Memory B cell (primary cell): ENCODE results near the gene GLDC.
"Not testable (repeated sequence)": the region's sequence is repeated elsewhere in the genome, so short reads cannot be mapped to it uniquely, and the experiment has no call there.

ENCODE experiments used
- ATAC-seq: fragments of 150-1000 bp; cut with Tn5 transposase; 2 replicates; pipeline ENCODE4 v1.10.0; 2021; ENCODE audit warnings: low read depth, mild to moderate bottlenecking, moderate library complexity
- DNase-seq, 2 donors: peaks; one replicate each; pipeline ENCODE4 v3.0.0; 2022; ENCODE audit warnings: low spot score in 2 of 2
- H3K27ac Mint-ChIP-seq: one replicate; pipeline ENCODE4 v1.8.0; 2022; ENCODE audit warnings: mild to moderate bottlenecking, moderate library complexity, mixed read lengths
- H3K27me3 Mint-ChIP-seq: one replicate; pipeline ENCODE4 v1.8.0; 2022; ENCODE audit warnings: mixed read lengths
- H3K36me3 Mint-ChIP-seq: one replicate; pipeline ENCODE4 v1.8.0; 2022; ENCODE audit warnings: mild to moderate bottlenecking, mixed read lengths
- H3K4me1 Mint-ChIP-seq: one replicate; pipeline ENCODE4 v1.8.0; 2022; ENCODE audit warnings: mixed read lengths
- H3K4me3 Mint-ChIP-seq: one replicate; pipeline ENCODE4 v1.8.0; 2022; ENCODE audit warnings: mild to moderate bottlenecking, moderate library complexity, mixed read lengths
- H3K9me3 Mint-ChIP-seq: one replicate; pipeline ENCODE4 v1.8.0; 2022; ENCODE audit warnings: mixed read lengths

Gene GLDC

DNA sequence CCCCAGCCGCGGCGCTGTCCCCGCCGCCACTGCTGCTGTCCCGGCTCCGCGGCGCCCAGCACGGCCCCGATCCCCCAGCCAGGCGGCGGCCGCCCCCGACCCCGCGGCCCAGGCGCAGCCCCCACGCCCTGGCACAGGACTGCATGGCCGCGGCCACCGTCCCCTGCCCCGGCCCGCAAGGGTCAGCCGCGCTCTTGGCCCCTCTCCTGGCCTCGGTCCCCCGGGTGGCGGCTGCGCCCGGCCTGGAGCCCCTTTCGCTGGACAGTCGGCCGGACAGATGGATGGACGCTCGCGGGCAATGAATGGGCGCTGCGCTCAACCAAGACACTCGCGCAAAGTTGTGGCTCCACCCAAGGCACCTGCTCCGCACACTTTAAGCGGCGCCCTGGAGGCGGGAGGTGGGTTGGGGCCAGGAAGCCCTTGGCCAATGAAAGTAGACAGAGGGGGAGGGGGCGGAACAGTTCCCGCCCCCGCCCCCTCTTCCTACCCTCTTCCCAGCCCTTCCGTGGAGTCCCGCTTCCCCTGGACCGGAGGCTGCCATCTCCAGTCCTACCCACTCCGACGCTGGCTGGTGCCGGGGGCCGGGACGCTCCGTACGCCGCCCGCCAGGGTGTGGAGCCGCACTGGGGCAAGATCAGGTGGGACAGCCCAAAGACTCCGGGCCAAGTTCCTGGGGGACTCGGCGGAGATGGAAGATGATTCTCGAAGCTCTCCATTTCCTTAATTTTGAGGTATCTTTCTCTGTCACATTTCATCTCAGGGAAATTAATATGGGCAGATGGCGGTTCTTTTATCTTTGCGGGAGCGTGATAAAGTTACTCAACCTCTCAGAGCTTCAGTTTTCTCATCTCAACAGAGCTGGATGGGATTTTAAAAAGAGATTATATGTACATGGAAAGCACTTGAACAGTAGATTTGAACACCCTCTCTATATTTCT, at the start of gene GLDC:
TSS of gene GLDC (minus strand) at position 375 of the 938 bp plus-strand sequence. CDS start at position 145, 230 bp downstream.
- Mint-ChIP-seq H3K27me3 (peaks cover 31% of the 10 kb centered on the region), H3K9me3 (no peaks in the 10 kb centered on the region), H3K27ac (peak within 1 kb of the TSS; percentile 51), H3K4me3 (peak within 1 kb of the TSS; percentile 92), H3K4me1 (peaks cover 10% of the 10 kb centered on the region), H3K36me3 (no peaks in the 10 kb centered on the region)
- ATAC-seq (peak; percentile 86), DNase-seq (peak; percentile 22 to 35)

DNA sequence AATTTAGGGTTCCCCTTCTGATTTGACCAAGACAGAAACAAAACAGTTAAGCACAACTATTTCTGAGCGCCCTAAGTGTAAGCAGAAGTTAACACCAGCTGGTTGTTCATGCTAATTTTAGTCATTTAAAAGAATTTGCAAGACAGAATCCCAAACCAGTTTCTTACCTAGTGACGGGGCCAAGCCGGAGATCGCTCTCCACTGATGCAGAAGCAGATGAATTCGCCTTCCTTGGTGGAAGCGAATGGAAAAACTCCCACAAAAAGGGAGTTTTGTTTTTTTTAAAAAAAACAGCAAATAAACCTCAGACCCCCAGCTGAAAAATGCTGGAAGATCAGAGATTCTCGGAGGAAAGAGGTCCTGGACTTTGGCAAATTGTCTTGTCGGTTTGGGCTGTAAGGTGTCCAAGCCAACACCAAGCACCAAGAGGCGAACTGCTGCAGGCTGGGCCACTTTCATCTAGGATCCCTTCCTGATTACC, 47.4 kb upstream of the GLDC start:
- ATAC-seq (peak; percentile 37), DNase-seq (no peak)
- peaks cover 2% of the 10 kb centered on the region for H3K36me3 Mint-ChIP-seq
- peaks cover 2% of the 10 kb centered on the region for H3K9me3 Mint-ChIP-seq
- peaks cover 26% of the 10 kb centered on the region for H3K4me1 Mint-ChIP-seq
- H3K4me3 Mint-ChIP-seq, result peak overlapping the region; percentile 78
- no peaks in the 10 kb centered on the region for H3K27me3 Mint-ChIP-seq
- H3K27ac Mint-ChIP-seq, result peak overlapping the region; percentile 89

DNA sequence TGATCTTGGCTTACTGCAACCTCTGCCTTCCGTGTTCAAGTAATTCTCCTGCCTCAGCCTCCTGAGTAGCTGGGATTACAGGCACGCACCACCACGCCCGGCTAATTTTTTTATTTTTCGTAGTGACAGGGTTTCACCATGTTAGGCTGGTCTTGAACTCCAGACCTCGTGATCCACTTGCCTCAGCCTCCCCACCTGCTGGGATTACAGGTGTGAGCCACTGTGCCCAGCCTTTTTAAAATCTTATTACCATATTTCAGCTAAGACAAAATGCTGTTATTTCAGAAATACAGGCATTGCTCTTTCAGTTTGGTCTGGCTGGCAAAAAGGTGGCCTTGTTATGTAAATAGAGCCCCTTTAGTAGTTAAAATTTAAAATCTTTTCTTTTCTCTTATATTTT, 46.9 kb upstream of the GLDC start:
- Mint-ChIP-seq H3K9me3 (peaks cover 2% of the 10 kb centered on the region), H3K4me1 (peaks cover 26% of the 10 kb centered on the region), H3K27me3 (no peaks in the 10 kb centered on the region), H3K27ac (peak overlapping the region; percentile 89), H3K4me3 (peak overlapping the region; percentile 78), H3K36me3 (peaks cover 2% of the 10 kb centered on the region)
- no peak for ATAC-seq
- DNase-seq, result no peak

DNA sequence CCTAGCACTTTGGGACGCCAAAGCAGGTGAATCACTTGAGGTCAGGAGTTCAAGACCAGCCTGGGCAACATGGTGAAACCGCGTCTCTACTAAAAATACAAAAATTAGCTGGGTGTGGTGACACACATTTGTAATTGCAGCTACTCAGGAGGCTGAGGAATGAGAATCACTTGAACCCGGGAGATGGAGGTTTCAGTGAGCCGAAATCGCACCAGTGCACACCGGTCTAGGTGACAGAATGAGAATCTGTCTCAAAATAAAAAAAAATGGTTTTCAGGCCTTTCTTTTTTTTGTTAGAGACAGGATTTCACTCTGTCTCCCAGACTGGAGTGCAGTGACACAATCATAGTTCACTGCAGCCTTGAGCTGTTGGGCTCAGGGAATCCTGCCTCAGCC, 45.1 kb upstream of the GLDC start:
- H3K27ac Mint-ChIP-seq, result peak overlapping the region; percentile 22
- peaks cover 32% of the 10 kb centered on the region for H3K4me1 Mint-ChIP-seq
- H3K27me3 Mint-ChIP-seq, ATAC-seq, H3K36me3 Mint-ChIP-seq, H3K4me3 Mint-ChIP-seq, DNase-seq, H3K9me3 Mint-ChIP-seq: not testable (repeated sequence)

DNA sequence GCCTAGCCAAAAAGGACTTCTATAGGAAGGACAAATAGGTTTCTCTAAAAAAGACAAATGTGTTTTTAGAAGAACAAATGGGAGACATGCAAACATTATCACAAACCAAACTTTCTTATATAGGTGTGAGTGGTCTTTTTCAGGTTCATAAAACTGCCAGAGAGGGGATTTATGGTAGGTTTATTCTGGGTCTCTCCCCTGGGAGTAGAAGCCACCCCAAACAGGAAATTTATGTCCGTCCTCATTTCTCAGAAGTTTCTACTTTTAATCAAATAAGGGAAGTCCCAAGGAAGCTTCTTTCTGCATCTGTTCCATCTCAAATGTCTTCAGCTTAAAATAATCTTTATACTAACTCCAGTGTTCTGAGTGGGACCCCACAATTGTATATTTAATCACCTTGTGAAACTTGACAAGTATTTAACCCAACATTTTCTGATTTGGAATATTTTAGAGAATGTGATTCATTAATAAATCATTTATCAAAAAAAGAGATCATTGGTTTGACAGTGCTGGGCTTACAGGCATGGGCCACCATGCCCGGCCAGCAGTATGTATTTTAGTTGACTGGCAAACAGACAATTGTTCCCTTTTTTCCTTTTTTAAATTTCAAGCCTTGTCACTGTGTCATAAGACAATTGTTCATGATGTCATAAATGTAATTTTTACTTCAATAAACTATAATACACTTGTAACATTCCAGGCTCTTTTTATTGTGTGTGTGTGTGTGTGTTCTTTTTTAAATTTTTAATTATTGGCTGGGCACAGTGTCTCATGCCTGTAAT, 44.6 kb upstream of the GLDC start:
- no peaks in the 10 kb centered on the region for H3K27me3 Mint-ChIP-seq
- H3K27ac Mint-ChIP-seq, result peak overlapping the region; percentile 22

DNA sequence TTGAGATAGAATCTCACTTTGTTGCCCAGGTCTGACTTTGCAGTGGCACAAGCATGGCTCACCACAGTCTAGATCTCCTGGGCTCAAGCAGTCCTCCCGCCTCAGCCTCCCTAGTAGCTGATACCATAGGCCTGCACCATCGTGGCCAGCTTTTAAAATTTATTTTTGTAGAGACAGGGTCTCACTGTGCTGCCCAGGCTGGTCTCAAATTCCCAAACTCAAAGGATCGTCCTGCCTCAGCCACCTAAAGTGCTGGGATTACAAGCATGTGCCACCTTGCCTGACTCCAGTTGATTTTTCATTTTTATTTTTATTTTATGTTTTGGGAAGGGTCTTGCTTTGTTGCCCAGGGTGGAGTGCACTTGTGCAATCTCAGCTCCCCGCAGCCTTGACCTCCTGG, 41.7 kb upstream of the GLDC start:
- ATAC-seq, result no peak
- H3K27ac Mint-ChIP-seq, result no peak overlapping the region
- H3K36me3 Mint-ChIP-seq, result no peaks in the 10 kb centered on the region
- no peaks in the 10 kb centered on the region for H3K9me3 Mint-ChIP-seq
- H3K4me1 Mint-ChIP-seq, result peaks cover 33% of the 10 kb centered on the region
- no peaks in the 10 kb centered on the region for H3K27me3 Mint-ChIP-seq
- H3K4me3 Mint-ChIP-seq, result no peak overlapping the region
- no peak for DNase-seq

More for the DNA sequence above, 44.6 kb upstream of the GLDC start:
- peaks cover 32% of the 10 kb centered on the region for H3K4me1 Mint-ChIP-seq
- peak overlapping the region; percentile 62 for H3K4me3 Mint-ChIP-seq
- peaks cover 2% of the 10 kb centered on the region for H3K9me3 Mint-ChIP-seq
- ATAC-seq, result peak; percentile 82
- peaks cover 2% of the 10 kb centered on the region for H3K36me3 Mint-ChIP-seq
- DNase-seq, result peak in 1 of 2 donors; percentile 32

DNA sequence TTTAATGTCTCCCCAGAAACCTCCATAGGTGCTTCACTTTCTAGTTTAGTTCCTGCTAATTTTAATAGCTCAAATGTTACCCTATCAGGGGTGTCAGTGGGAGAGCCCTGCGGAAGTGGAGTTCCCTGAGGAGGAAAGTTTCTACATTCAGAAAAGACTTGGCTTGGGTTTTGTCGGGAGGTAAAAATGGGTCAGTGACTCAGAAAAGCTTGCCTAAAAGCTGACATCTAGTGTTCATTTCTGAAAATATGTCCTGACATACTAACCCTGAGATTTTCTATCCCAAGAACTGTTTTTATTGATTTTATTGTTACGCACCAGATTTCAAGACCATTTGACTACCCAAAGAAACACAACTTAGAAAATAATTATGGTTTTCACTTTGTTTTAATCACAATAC, 40.9 kb upstream of the GLDC start:
- ATAC-seq, result no peak
- Mint-ChIP-seq H3K4me3 (peak overlapping the region; percentile 29), H3K4me1 (peaks cover 29% of the 10 kb centered on the region), H3K36me3 (no peaks in the 10 kb centered on the region), H3K27ac (peak overlapping the region; percentile 72), H3K9me3 (no peaks in the 10 kb centered on the region), H3K27me3 (no peaks in the 10 kb centered on the region)
- DNase-seq, result no peak

DNA sequence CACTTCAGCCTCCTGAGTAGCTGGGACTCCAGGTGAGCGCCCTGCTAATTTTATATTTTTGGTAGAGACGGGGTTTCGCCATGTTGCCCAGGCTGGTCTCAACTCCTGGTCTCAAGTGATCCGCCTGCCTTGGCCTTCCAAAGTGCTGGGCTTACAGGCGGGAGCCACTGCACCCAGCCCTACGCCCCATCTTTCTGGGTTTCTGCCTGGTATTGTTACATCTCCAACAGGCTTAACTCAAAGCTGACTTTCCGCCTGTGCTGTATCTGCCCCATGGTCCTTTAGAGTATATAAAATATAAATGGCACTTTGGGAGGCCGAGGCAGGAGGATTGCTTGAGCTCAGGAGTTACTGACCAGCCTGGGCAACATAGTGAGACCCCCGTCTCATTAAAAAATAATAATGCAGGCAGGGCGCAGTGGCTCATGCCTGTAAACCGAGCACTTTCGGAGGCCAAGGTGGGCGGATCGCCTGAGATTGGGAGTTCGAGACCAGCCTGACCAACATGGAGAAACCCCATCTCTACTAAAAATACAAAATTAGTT, 36.5 kb upstream of the GLDC start:
- peaks cover 24% of the 10 kb centered on the region for H3K4me1 Mint-ChIP-seq
- DNase-seq (no peak), ATAC-seq (peak; percentile 2)
- no peaks in the 10 kb centered on the region for H3K27me3 Mint-ChIP-seq
- H3K9me3 Mint-ChIP-seq, result no peaks in the 10 kb centered on the region
- no peaks in the 10 kb centered on the region for H3K36me3 Mint-ChIP-seq
- peak overlapping the region; percentile 98 for H3K27ac Mint-ChIP-seq
- H3K4me3 Mint-ChIP-seq, result peak overlapping the region; percentile 97

DNA sequence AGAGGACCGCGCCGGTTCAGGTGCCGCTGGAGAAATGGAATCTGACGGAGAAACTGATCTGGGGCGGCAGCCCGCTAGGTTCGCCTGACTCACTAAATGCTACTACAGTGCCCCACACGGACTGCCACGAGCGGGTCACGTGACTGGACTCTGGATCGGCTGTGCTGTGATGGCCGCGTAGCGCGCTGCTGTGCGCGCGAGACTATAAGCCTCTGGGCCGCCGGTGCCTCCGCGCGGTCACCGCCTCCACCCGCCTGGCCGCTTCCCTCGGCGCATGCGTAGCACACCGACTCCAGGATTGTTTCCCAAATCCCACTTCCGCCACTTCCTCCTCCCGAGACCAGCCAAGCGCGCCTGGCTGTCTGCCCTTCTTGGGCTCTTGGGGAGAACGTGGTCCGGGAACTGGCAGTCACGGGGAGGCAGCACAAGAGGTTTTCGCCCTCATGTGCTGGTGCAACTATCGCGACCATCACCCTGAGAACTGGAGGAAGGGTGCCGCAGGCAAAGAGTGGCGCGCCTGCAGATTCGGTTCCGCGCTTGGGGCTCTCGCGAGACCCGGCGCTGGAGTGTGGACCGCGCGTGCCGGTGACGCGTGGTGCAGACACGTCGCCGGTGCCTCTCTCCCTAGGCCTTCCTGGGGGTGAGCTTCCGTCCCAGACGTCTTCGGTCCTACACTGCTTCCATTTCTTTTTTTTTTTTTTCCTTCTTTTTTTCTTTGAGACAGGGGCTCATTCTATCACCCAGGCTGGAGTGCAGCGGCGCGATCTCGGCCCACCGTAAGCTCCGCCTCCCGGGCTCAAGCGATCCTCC, 35.8 kb upstream of the GLDC start:
- Mint-ChIP-seq H3K4me3 (peak overlapping the region; percentile 97), H3K4me1 (peaks cover 22% of the 10 kb centered on the region), H3K36me3 (no peaks in the 10 kb centered on the region), H3K27me3 (no peaks in the 10 kb centered on the region), H3K27ac (peak overlapping the region; percentile 98), H3K9me3 (no peaks in the 10 kb centered on the region)
- peak; percentile 81 to 83 for DNase-seq
- ATAC-seq, result peak; percentile 75

DNA sequence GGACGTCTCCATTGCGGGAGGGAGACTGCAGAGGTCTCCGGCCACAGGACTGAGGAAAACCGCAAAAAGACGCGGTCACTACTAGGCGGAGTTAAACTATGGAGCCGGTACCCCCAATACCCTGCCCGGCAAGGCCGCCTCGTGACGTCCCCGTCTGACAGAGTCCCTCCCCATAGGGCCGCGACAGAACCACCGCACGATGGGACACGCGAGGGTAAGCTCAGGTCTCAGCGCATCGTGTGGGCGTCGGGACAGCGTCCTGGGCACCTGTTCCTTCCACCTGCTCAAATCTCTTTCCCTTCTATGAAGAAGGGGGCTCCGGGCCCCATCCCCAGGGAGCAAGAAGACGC, 35.2 kb upstream of the GLDC start:
- Mint-ChIP-seq H3K27me3 (no peaks in the 10 kb centered on the region), H3K27ac (peak overlapping the region; percentile 98), H3K36me3 (no peaks in the 10 kb centered on the region), H3K4me3 (peak overlapping the region; percentile 97), H3K4me1 (peaks cover 18% of the 10 kb centered on the region), H3K9me3 (no peaks in the 10 kb centered on the region)
- DNase-seq (no peak), ATAC-seq (peak; percentile 14)

DNA sequence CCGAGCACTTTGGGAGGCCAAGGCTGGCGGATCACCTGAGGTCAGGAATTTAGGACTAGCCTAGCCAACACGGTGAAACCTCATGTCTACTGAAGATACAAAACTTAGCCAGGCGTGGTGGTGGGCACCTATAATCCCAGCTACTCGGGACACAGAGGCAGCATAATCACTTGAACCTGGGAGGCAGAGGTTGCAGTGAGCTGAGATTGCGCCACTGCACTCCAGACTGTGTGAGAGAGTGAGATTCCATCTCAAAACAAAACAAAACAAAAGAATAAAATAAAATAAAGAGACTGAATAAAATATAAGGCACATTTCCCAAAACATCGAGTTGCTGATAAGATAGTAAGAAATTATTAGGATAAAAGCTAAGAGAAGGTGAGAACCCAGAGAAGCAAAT, 32.3 kb upstream of the GLDC start:
- Mint-ChIP-seq H3K27me3 (no peaks in the 10 kb centered on the region), H3K9me3 (no peaks in the 10 kb centered on the region), H3K27ac (no peak overlapping the region), H3K4me3 (no peak overlapping the region), H3K4me1 (peaks cover 7% of the 10 kb centered on the region), H3K36me3 (no peaks in the 10 kb centered on the region)
- no peak for DNase-seq
- no peak for ATAC-seq

DNA sequence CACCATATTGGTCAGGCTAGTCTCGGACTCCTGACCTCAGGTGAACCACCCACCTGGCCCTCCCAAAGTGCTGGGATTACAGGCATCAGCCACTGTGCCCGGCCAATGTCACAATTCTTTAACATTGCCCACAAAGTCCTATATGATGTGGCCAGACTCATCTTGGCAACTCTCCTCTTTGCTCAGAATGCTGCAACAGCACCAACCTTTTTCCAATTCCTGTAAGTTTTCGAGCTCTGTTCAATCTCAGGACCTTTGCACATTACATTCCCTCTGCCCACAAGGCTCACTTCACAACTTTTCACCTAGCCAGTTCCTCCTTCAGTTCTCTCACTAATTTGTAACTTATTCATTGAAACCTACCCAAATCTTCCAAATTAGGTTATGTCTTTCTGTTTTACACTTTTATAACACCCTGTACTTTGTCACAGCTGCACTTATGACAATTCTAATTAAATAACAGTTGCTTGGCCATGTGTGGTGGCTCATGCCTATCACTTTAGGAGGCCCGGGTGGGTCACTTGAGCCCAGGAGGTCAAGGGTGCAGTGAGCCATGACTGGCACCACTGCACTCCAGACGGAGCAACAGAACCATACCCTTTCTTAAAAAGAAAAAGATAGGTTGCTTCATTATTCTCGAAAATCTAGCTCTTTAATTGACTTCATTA, 30.9 kb upstream of the GLDC start:
- Mint-ChIP-seq H3K4me3 (no peak overlapping the region), H3K27ac (no peak overlapping the region)

DNA sequence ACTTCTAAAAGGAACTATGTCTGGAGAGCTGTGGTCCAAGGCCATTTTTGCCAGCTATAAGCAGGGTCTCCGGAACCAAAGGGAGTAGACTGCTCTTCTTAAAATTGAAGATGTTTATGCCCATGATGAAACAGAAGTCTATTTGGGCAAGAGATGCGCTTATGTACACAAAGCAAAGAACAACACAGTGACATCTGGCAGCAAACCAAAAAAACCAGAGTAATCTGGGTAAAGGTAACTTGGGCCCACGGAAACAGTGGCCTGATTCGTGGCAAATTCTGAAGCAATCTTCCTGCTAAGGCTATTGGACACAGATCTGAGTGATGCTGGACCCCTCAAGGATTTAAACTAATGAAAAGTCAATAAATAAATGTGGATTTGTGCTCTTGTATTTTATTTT, 29.7 kb upstream of the GLDC start:
- no peaks in the 10 kb centered on the region for H3K27me3 Mint-ChIP-seq
- H3K36me3 Mint-ChIP-seq, result no peaks in the 10 kb centered on the region
- peaks cover under 1% of the 10 kb centered on the region for H3K4me1 Mint-ChIP-seq
- ATAC-seq (no peak), DNase-seq (no peak)
- H3K9me3 Mint-ChIP-seq, result no peaks in the 10 kb centered on the region
- H3K4me3 Mint-ChIP-seq, result no peak overlapping the region
- no peak overlapping the region for H3K27ac Mint-ChIP-seq

More for the DNA sequence above, 30.9 kb upstream of the GLDC start:
- no peak for ATAC-seq
- no peaks in the 10 kb centered on the region for H3K9me3 Mint-ChIP-seq
- no peaks in the 10 kb centered on the region for H3K27me3 Mint-ChIP-seq
- H3K36me3 Mint-ChIP-seq, result no peaks in the 10 kb centered on the region
- H3K4me1 Mint-ChIP-seq, result peaks cover 4% of the 10 kb centered on the region
- DNase-seq, result no peak
